BLaER1 treated with 17β-estradiol and CSF1 and Interleukin-3, amounts not matched to agents 10 nM and 100 nM (cell line): Measurements from ENCODE around the gene PIK3R1.

ENCODE experiments used
- H3K27ac ChIP-seq, 11 experiments: shearing (Covaris generic); formaldehyde crosslinking; 2 replicates each; pipeline ENCODE4 v1.8.1; 2022
- H3K27me3 ChIP-seq, 11 experiments: shearing (Covaris generic); formaldehyde crosslinking; 2 replicates each; pipeline ENCODE4 v1.8.1; 2022
- H3K36me3 ChIP-seq, 11 experiments: shearing (Covaris generic); formaldehyde crosslinking; 2 replicates each; pipeline ENCODE4 v1.8.1; 2022
- H3K4me1 ChIP-seq, 10 experiments: shearing (Covaris generic); formaldehyde crosslinking; 2 replicates each; pipeline ENCODE4 v1.8.1; 2022
- H3K4me2 ChIP-seq, 11 experiments: shearing (Covaris generic); formaldehyde crosslinking; 2 replicates each; pipeline ENCODE4 v1.8.1; 2022
- H3K4me3 ChIP-seq, 10 experiments: shearing (Covaris generic); formaldehyde crosslinking; 2 replicates each; pipeline ENCODE4 v1.8.1; 2022
- H3K9ac ChIP-seq, 11 experiments: shearing (Covaris generic); formaldehyde crosslinking; 2 replicates each; pipeline ENCODE4 v1.8.1; 2022
- H3K9me3 ChIP-seq, 11 experiments: shearing (Covaris generic); formaldehyde crosslinking; replicated peaks in 1 of 11; 2 replicates each; pipeline ENCODE4 v1.8.1; 2022
- H4K20me1 ChIP-seq, 11 experiments: shearing (Covaris generic); formaldehyde crosslinking; 2 replicates each; pipeline ENCODE4 v1.8.1; 2022
- Cebpa-rat ChIP-seq, 11 experiments: shearing (Covaris generic); IDR thresholded peaks; 2 replicates each; pipeline ENCODE4 v1.8.1; 2022

PIK3R1 gene

DNA sequence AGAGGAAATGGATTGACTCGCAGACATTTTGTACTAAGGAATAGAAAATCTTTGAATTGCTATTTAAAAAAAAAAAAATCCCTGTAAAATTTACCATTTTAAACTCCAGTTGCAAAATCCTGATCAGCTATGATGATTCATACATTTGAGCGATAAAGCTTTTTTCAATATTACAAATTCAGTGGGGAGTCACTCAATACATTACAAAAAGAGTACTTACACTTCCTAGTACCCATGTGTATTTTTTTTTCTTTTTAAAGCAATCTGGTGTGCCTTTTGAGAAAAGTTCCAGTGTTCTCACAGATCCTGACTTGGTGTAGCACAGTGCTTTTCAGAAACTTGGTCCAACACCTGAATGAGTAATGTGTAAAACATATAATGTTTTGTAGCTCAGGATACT, 54.3 kb downstream of the PIK3R1 start:
- no peaks in the 10 kb centered on the region for H3K27me3 ChIP-seq
- peaks cover 23 to 41% (median 27%) of the 10 kb centered on the region in 11 experiments for H3K36me3 ChIP-seq
- H3K27ac ChIP-seq, result no peak overlapping the region; a peak in 1 of 22 replicates
- no peak for TF ChIP-seq Cebpa-rat (IDR thresholded peaks at IDR 0.05)
- H3K9ac ChIP-seq, result no peak overlapping the region
- H3K9me3 ChIP-seq, result no peaks in the 10 kb centered on the region
- H3K4me1 ChIP-seq, result peaks cover 25 to 72% (median 36%) of the 10 kb centered on the region in 10 experiments
- H3K4me2 ChIP-seq, result peak overlapping the region in 3 of 11 experiments; percentile 20 to 72 (median 22); a peak in 4 of 22 replicates
- no peak overlapping the region for H3K4me3 ChIP-seq
- peaks cover 53 to 100% (median 99%) of the 10 kb centered on the region in 11 experiments for H4K20me1 ChIP-seq

DNA sequence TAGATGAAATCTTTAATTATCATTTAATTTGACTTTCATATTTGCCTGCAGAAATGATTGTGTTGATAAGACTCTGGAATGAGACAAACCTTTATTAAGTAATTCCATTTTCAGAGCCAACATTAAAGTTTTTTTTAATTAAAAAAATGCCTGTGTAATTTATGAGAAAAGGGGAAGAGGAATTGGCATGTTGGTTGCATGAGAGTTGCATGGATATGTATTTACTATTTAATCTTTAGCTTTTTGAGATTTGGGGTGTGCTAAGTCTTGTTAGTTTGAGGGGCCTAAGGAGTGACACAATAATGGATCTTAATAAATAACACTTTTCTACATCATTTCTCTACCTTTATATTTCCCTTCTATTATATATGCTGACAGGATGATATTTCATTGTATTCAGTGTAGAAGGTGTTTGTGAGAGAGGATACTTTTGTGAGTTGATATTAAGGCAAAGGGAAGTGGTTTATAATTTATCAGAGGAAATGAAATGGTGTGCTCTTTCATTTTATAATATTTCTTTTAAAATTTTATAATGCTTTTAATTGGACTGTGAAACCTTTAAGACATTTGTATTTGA, 54.9 kb downstream of the PIK3R1 start:
- Histone ChIP-seq H3K4me3 (no peak overlapping the region), H3K4me2 (peak overlapping the region in 2 of 11 experiments; percentile 20 to 72; a peak in 3 of 22 replicates), H4K20me1 (peaks cover 47 to 100% (median 92%) of the 10 kb centered on the region in 11 experiments), H3K36me3 (peaks cover 29 to 47% (median 33%) of the 10 kb centered on the region in 11 experiments), H3K9ac (no peak overlapping the region), H3K4me1 (peaks cover 19 to 65% (median 29%) of the 10 kb centered on the region in 10 experiments), H3K9me3 (no peaks in the 10 kb centered on the region), H3K27ac (no peak overlapping the region; a peak in 1 of 22 replicates), H3K27me3 (no peaks in the 10 kb centered on the region)
- no peak for TF ChIP-seq Cebpa-rat (IDR thresholded peaks at IDR 0.05)

DNA sequence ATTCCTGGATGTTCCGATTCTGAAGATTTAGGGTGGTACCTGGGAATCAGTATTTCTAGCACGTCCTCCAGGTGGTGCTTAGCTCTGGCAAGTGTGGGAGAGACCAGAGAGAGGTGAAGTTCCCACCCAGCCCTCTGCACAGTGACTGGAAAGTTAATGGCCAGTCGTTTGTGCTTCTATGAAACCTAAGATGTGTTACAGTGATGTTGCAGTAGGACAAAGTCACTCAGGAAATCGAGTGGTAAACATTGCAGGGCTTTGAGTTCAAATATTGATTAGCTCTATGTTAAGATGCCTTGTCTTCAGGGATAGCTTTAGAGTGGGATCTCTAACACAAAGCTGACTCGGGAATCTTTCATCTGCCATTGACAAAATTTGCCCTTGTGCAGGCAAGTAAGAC, 55.6 kb downstream of the PIK3R1 start:
- Histone ChIP-seq H3K36me3 (peaks cover 34 to 54% (median 40%) of the 10 kb centered on the region in 11 experiments), H3K27ac (no peak overlapping the region; a peak in 1 of 22 replicates), H3K9me3 (no peaks in the 10 kb centered on the region), H3K4me3 (no peak overlapping the region), H4K20me1 (peaks cover 40 to 97% (median 86%) of the 10 kb centered on the region in 11 experiments), H3K4me2 (no peak overlapping the region), H3K4me1 (peaks cover 12 to 59% (median 23%) of the 10 kb centered on the region in 10 experiments), H3K9ac (no peak overlapping the region; a peak in 1 of 22 replicates), H3K27me3 (no peaks in the 10 kb centered on the region)
- TF ChIP-seq Cebpa-rat (IDR thresholded peaks at IDR 0.05), result no peak

DNA sequence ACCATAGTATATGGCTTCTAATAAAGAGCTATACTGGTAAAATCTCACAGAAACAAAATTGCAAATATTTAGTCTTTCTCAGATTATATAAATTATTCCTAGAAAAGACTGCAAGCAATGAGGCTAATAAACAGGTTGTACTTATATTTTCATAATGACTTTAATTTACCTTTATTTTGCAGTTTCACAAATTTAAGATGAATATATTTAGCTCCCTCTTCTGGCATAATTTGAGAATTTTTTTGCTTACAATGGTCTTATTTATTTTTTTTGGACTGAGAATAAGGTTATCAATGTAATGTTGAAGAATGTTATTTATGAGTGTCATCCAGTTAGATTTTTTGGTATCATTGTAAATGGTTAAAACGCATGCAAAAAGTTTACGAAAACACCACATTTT, 56.7 kb downstream of the PIK3R1 start:
- no peaks in the 10 kb centered on the region for H3K27me3 ChIP-seq
- peaks cover under 1 to 47% (median 11%) of the 10 kb centered on the region in 10 experiments; a peak in 19 of 20 replicates for H3K4me1 ChIP-seq
- H3K9me3 ChIP-seq, result no peaks in the 10 kb centered on the region
- H3K4me3 ChIP-seq, result no peak overlapping the region
- H3K4me2 ChIP-seq, result no peak overlapping the region
- no peak overlapping the region for H3K9ac ChIP-seq
- no peak overlapping the region for H3K27ac ChIP-seq
- no peak for TF ChIP-seq Cebpa-rat (IDR thresholded peaks at IDR 0.05)
- peaks cover 46 to 65% (median 51%) of the 10 kb centered on the region in 11 experiments for H3K36me3 ChIP-seq
- H4K20me1 ChIP-seq, result peaks cover 33 to 97% (median 74%) of the 10 kb centered on the region in 11 experiments

DNA sequence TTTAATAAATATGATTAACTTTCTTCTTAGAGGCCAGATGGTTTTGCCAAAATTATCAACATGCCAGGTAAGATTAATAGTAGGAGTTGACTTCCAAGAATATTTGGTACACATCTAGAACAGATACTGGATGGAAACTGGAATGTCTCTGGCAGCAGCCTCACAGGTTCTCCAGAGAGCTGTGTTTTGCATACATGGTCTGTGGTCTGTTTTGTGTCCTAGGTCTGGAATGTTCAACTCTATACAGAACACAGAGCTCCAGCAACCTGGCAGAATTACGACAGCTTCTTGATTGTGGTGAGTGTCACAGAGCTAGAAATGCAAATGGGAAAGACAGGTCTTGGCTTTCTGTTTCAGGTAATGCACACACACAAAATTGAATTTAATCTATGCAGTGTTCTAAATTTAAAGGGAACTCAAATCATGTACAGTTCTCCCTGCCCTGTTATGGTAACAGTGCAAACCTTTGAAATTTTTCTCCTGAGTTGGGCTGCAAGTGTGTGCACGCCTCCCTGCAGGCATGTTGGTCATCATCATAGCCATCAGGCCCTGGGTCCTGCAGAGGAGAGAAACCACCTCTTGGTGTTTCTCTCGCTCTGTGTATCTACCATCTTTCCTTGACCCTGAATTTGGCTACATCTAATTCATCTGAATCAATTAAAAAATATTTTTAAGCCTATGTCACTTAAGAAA, 58.3 kb downstream of the PIK3R1 start:
- H3K4me1 ChIP-seq, result peaks cover 0 to 31% (median 4%) of the 10 kb centered on the region in 10 experiments; a peak in 11 of 20 replicates
- no peak for TF ChIP-seq Cebpa-rat (IDR thresholded peaks at IDR 0.05)
- no peak overlapping the region for H3K4me2 ChIP-seq
- H3K36me3 ChIP-seq, result peaks cover 61 to 76% (median 63%) of the 10 kb centered on the region in 11 experiments
- H3K9ac ChIP-seq, result no peak overlapping the region
- H3K27ac ChIP-seq, result no peak overlapping the region
- H3K9me3 ChIP-seq, result no peaks in the 10 kb centered on the region
- H4K20me1 ChIP-seq, result peaks cover 27 to 97% (median 58%) of the 10 kb centered on the region in 11 experiments
- H3K4me3 ChIP-seq, result no peak overlapping the region
- H3K27me3 ChIP-seq, result no peaks in the 10 kb centered on the region

DNA sequence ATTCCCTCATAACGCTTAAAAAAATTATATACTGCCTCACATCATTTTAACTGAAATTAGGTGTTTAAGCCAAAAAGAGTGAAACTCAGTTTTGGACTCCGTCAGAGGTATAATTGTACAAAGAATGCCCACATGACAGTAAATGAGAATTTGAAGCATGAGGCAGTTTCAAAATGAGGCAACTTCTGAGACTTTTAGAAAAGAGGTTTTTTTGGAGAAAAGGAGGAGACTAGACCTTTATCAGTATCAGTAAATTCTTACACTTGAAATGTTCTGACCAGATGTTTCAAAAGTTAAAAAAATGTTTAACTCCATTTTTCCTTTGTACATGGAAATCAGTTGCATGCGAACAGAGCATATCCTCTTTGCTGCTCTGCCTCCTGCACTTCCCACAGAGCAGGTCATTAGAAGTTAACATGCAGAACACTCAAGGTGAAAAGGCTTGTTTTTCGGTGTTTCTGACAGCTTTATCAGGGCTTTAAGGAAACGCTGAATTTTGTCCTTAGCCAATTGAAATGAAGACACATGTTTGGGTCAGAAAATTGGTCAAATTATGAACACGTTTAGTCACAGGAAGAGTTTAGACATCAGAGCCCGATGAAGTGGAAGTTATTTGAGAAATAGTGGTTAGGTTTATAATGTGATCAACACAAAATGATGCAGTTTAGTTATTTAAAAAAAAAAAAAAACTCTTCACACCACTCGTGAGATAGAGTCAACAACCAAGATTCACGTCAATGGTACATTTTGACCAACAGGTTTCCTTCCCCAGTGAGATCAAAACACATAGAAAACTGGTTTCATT, 59.5 kb downstream of the PIK3R1 start:
- H3K36me3 ChIP-seq, result peaks cover 72 to 87% (median 75%) of the 10 kb centered on the region in 11 experiments
- H4K20me1 ChIP-seq, result peaks cover 22 to 97% (median 55%) of the 10 kb centered on the region in 11 experiments
- no peak overlapping the region for H3K4me3 ChIP-seq

DNA sequence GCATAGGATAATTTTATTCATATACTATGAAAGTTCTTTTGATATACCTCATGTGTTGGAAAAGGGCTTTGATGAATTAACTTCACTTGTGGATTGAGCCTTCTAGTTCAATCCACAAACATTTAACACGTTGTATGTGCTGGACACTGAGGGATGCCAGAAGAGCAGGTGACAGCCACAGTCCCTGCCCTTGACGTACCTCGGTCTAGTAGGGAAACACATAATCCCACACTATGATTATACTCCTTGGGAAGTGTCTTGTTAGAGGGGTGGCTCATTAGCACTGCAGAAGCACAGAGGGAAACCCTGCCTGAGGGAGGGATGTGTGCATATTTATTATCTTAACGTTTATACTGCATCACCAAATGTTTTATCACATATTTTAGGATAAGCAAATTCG, 61.2 kb downstream of the PIK3R1 start:
- no peak for TF ChIP-seq Cebpa-rat (IDR thresholded peaks at IDR 0.05)
- H3K4me3 ChIP-seq, result no peak overlapping the region
- H3K27ac ChIP-seq, result no peak overlapping the region
- H3K36me3 ChIP-seq, result peaks cover 89 to 95% (median 92%) of the 10 kb centered on the region in 11 experiments
- no peak overlapping the region for H3K9ac ChIP-seq
- no peaks in the 10 kb centered on the region for H3K27me3 ChIP-seq
- H4K20me1 ChIP-seq, result peaks cover 13 to 97% (median 38%) of the 10 kb centered on the region in 11 experiments
- H3K4me2 ChIP-seq, result no peak overlapping the region
- no peaks in the 10 kb centered on the region for H3K9me3 ChIP-seq
- peaks cover 0 to 3% (median 0%) of the 10 kb centered on the region in 10 experiments; a peak in 2 of 20 replicates for H3K4me1 ChIP-seq

More for the DNA sequence above, 59.5 kb downstream of the PIK3R1 start:
- no peak for TF ChIP-seq Cebpa-rat (IDR thresholded peaks at IDR 0.05)
- no peaks in the 10 kb centered on the region for H3K9me3 ChIP-seq
- H3K27ac ChIP-seq, result no peak overlapping the region
- H3K27me3 ChIP-seq, result no peaks in the 10 kb centered on the region
- peaks cover 0 to 19% (median 2%) of the 10 kb centered on the region in 10 experiments; a peak in 11 of 20 replicates for H3K4me1 ChIP-seq
- H3K4me2 ChIP-seq, result no peak overlapping the region
- no peak overlapping the region for H3K9ac ChIP-seq

DNA sequence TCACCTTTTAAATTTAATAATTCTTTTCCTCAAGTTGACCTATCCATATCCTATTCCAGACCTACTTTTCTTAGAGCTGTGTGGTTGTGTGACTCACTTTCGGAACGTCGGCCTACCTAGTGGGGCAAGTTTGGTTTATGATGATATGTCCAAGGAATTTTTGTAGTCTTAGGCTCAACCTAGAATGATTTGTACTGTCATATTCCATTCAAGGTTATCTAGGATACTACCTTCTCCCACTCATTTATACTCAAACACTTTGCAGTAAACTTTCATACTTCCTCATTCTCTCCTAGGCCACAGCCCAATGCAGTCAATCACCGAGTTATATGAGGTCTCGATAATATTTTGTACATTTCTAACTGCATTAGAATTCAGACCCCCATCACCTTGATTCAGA, 61.9 kb downstream of the PIK3R1 start:
- H3K4me1 ChIP-seq, result no peaks in the 10 kb centered on the region
- H4K20me1 ChIP-seq, result peaks cover 9 to 97% (median 32%) of the 10 kb centered on the region in 11 experiments
- H3K27me3 ChIP-seq, result no peaks in the 10 kb centered on the region
- no peak overlapping the region for H3K4me2 ChIP-seq
- no peak for TF ChIP-seq Cebpa-rat (IDR thresholded peaks at IDR 0.05)
- peaks cover 96 to 99% (median 98%) of the 10 kb centered on the region in 11 experiments for H3K36me3 ChIP-seq
- H3K27ac ChIP-seq, result no peak overlapping the region
- no peak overlapping the region for H3K9ac ChIP-seq
- H3K4me3 ChIP-seq, result no peak overlapping the region
- H3K9me3 ChIP-seq, result no peaks in the 10 kb centered on the region

DNA sequence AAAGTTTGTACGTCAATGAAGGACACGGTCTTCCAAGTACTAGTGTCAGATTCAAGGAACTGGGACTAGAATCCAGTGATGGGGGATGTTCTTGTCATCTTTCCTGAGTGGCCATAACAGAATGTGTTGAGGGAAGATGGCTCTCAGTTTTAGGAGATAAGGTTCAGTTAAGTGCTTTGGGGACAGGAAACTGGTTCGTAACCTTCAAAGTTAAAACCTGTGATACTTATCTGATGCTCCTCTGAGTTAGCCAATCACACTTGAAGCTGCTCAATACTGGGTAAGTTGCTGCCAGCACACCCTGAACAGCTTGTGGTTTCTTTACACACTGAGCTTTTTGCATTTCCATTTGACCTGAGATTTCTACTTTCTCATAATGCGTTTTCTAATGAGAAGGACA, 64.4 kb downstream of the PIK3R1 start:
- no peak overlapping the region for H3K4me3 ChIP-seq
- no peaks in the 10 kb centered on the region for H3K27me3 ChIP-seq
- H3K27ac ChIP-seq, result no peak overlapping the region
- no peaks in the 10 kb centered on the region for H3K9me3 ChIP-seq
- H3K4me2 ChIP-seq, result no peak overlapping the region
- peaks cover 12 to 97% (median 28%) of the 10 kb centered on the region in 11 experiments; a peak in 15 of 22 replicates for H4K20me1 ChIP-seq
- H3K4me1 ChIP-seq, result peaks cover 0 to 15% (median 11%) of the 10 kb centered on the region in 10 experiments; a peak in 14 of 20 replicates
- peaks cover 93 to 100% (median 99%) of the 10 kb centered on the region in 11 experiments for H3K36me3 ChIP-seq
- H3K9ac ChIP-seq, result no peak overlapping the region
- no peak for TF ChIP-seq Cebpa-rat (IDR thresholded peaks at IDR 0.05)
